ENCODE data around the gene CDC27. TPM values are rescaled to one million over a fixed set of nuclear protein-coding genes. Genes with fewer than 3 reads are reported as not detected.

The CDC27 gene
- total and polyA plus RNA-seq, 2 donors (not counting 3 experiments of a cell fraction or from before 2014, with no cell fraction given), result 76.1 to 172 TPM

GRCh38 chr17:47225436-47225858 lies 36.4 kb upstream of the CDC27 start:
- intact Hi-C loops (cut with micrococcal nuclease), result loop anchor here (1.0 kb wide), 2 partner anchors 15 to 36 kb away; partner anchors contain the start of gene CDC27

More at GRCh38 chr17:47225436-47225858, 36.4 kb upstream of the CDC27 start:
- BruUV-seq (replicated peaks), result no TSS peak
- peak; percentile 98 for DNase-seq (ENCODE audit: low read depth, low spot score)
- ChIA-PET CTCF (interaction anchor here (0.7 to 2.1 kb wide), 7 partner anchors 11 to 391 kb away, joined by 3 to 26 read pairs (median 3); no protein-coding TSS in a partner anchor), POLR2A (interaction anchor here (0.7 to 1.5 kb wide), 4 partner anchors 36 to 381 kb away, joined by 5 to 7 read pairs (median 6); partner anchors contain the start of gene CDC27)
- Histone ChIP-seq H3K9me3 (replicated peaks; ENCODE audit: control insufficient read depth, insufficient read depth, low read length) (no peaks in the 10 kb centered on the region), H3K4me2 (ENCODE audit: insufficient read depth, low read length) (peak overlapping the region; percentile 68), H3K79me2 (ENCODE audit: control insufficient read depth, insufficient read depth, low read length) (no peaks in the 10 kb centered on the region), H3K4me1 (ENCODE audit: control insufficient read depth, extremely low read depth, insufficient read depth, low read length) (peaks cover 51% of the 10 kb centered on the region), H3K9me1 (replicated peaks; ENCODE audit: control insufficient read depth, extremely low read depth, insufficient read depth, low read length) (no peaks in the 10 kb centered on the region), H3K9ac (replicated peaks; ENCODE audit: extremely low read depth, insufficient read depth, low read length) (peak overlapping the region; percentile 71), H2AFZ (ENCODE audit: low read depth, low read length) (no peak overlapping the region), H3K36me3 (ENCODE audit: control insufficient read depth in 2 of 2, extremely low read depth in 1 of 2, insufficient read depth in 2 of 2, low read length in 2 of 2) (no peaks in the 10 kb centered on the region), H3K27me3 (ENCODE audit: control insufficient read depth in 2 of 2, insufficient read depth in 2 of 2, low read length in 2 of 2) (no peaks in the 10 kb centered on the region), H4K20me1 (replicated peaks; ENCODE audit: control insufficient read depth, extremely low read depth, insufficient read depth, low read length) (no peaks in the 10 kb centered on the region), H3K4me3 (replicated peaks in 1 of 3; ENCODE audit: insufficient read depth in 1 of 3, low read depth in 1 of 3, low read length in 3 of 3) (no peak overlapping the region), H3K27ac (ENCODE audit: insufficient read depth, low read depth, low read length) (peak overlapping the region; percentile 97)
- dilution Hi-C loops (cut with MboI; ENCODE audit: extremely low pct_ligation_motif_present, low sequenced_read_pairs), result no loop called here
- TF ChIP-seq POLR2AphosphoS5 (IDR thresholded peaks at IDR 0.05; ENCODE audit: insufficient read depth, low read depth, low read length) (peak; percentile 95), JUN (IDR thresholded peaks at IDR 0.05; ENCODE audit: borderline replicate concordance, insufficient read depth, insufficient read length, low read depth) (peak; percentile 98), EZH2 (IDR thresholded peaks at IDR 0.05; ENCODE audit: borderline replicate concordance, low read depth, low read length, severe bottlenecking) (no peak), GATA2 (IDR thresholded peaks at IDR 0.05; ENCODE audit: insufficient read depth, insufficient read length, low read depth, low read length) (peak; percentile 48), POLR2A (IDR thresholded peaks at IDR 0.05; ENCODE audit: low read depth, low read length) (peak; percentile 76), MYC (IDR thresholded peaks at IDR 0.05; ENCODE audit: low read depth, low read length) (no peak), CTCF (IDR thresholded peaks at IDR 0.05; ENCODE audit: extremely low read depth in 1 of 2, insufficient read depth in 1 of 2, low read depth in 1 of 2, low read length in 2 of 2) (no peak), MAX (IDR thresholded peaks at IDR 0.05; ENCODE audit: insufficient read depth, insufficient read length) (no peak), FOS (IDR thresholded peaks at IDR 0.05; ENCODE audit: borderline replicate concordance, insufficient read depth, low read length) (peak; percentile 88)
- FAIRE-seq, result peak; percentile 99
